Uterus (tissue), 2 donors: Measurements from ENCODE around the gene MYOM3.

Source experiments
- POLR2A ChIP-seq, 2 donors: fragments of 450-650 bp; IDR thresholded peaks; one replicate each; pipeline ENCODE4 v1.6.1; 2016; ENCODE audit warnings: antibody characterized with exemption in 2 of 2, mild to moderate bottlenecking in 1 of 2, moderate library complexity in 1 of 2
- TF ChIP-seq, protein P1 (sequence below), 4 experiments: fragments of 200-600 bp in 2 of 4; fragments of 450-650 bp in 2 of 4; sonication (generic) in 2 of 4; IDR thresholded peaks; one replicate each; pipeline ENCODE4 v1.5.1; 2016 to 2019; ENCODE audit warnings: antibody characterized with exemption in 4 of 4, mild to moderate bottlenecking in 2 of 4, moderate library complexity in 1 of 4

DNA sequence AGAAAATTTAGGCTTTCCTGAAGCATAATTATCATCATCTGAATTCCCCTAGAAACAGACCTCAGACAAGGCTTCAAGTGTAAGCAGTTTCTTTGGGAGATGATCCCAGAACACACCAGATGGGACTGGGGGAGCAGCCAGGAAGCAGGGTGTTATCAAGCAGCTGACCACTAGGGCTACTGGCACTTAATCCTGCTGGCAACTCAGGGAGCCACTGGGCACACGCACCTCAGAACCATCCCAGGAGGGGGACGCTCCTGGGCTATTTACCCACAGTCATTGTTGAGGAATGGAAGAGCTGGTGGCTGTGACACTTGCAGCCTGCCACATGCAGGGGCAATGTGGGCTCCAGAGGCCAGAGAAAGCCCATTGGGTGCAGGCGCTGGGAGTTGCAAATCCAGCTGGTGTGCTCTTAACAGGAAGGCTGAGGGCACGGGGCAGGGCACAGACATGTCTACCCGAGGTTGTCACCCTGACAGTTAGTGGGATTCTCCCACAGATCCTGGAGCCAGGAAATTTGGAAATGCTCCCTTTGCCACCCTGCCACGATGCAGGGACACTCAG is 46.1 kb upstream of the MYOM3 start:
- TF ChIP-seq, protein P1, sequence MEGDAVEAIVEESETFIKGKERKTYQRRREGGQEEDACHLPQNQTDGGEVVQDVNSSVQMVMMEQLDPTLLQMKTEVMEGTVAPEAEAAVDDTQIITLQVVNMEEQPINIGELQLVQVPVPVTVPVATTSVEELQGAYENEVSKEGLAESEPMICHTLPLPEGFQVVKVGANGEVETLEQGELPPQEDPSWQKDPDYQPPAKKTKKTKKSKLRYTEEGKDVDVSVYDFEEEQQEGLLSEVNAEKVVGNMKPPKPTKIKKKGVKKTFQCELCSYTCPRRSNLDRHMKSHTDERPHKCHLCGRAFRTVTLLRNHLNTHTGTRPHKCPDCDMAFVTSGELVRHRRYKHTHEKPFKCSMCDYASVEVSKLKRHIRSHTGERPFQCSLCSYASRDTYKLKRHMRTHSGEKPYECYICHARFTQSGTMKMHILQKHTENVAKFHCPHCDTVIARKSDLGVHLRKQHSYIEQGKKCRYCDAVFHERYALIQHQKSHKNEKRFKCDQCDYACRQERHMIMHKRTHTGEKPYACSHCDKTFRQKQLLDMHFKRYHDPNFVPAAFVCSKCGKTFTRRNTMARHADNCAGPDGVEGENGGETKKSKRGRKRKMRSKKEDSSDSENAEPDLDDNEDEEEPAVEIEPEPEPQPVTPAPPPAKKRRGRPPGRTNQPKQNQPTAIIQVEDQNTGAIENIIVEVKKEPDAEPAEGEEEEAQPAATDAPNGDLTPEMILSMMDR (IDR thresholded peaks at IDR 0.05), result no peak
- TF ChIP-seq POLR2A (IDR thresholded peaks at IDR 0.05), result no peak
